HG03066 (cell line): Measurements from ENCODE around the gene TAGLN.
"Not testable (repeated sequence)": the region's sequence is repeated elsewhere in the genome, so short reads cannot be mapped to it uniquely, and the experiment has no call there.

Source experiments
- ATAC-seq: cut with Tn5 transposase; IDR thresholded peaks from one replicate; pipeline ENCODE4 v1.9.1; 2021; ENCODE audit warnings: low read depth; ENCODE audit not compliant: unreplicated experiment

Gene TAGLN

DNA sequence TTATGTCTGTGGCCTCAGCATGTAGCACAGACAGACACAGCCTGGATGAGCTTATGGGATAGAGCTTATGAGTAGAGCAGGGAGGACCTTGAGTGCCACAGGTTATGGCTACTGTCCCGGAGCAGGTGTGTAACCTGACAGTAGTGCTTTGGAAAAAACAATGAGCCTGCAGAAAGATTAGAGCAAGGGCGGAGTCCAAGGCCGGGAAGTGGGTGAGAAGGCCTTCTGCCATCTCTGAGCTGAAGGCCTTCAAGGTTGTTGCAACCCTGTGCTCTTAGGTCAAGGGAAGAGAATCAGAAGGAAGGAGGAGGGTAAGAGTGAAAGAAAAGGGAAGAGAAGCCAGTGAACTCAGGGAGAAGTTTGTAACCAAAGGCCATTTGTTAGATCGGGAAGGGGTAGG is 3.9 kb upstream of the TAGLN start:
- no peak for ATAC-seq

DNA sequence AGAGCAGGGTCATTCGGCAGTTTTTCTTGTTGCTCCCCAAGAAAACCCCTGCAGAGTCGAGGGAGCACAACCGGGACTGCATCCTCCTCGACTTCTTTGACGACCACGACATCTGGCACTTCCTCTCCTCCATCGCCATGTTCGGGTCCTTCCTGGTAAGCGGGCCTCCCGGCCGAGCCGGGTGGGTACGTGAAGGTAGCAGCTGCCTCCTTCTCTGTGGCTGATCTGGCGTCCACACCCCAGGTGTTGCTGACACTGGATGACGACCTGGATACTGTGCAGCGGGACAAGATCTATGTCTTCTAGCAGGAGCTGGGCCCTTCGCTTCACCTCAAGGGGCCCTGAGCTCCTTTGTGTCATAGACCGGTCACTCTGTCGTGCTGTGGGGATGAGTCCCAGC is 3.4 kb upstream of the TAGLN start:
- no peak for ATAC-seq

DNA sequence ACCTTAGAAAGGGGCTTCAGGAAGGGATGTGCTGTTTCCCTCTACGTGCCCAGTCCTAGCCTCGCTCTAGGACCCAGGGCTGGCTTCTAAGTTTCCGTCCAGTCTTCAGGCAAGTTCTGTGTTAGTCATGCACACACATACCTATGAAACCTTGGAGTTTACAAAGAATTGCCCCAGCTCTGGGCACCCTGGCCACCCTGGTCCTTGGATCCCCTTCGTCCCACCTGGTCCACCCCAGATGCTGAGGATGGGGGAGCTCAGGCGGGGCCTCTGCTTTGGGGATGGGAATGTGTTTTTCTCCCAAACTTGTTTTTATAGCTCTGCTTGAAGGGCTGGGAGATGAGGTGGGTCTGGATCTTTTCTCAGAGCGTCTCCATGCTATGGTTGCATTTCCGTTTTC is 2.2 kb upstream of the TAGLN start:
- ATAC-seq, result no peak

DNA sequence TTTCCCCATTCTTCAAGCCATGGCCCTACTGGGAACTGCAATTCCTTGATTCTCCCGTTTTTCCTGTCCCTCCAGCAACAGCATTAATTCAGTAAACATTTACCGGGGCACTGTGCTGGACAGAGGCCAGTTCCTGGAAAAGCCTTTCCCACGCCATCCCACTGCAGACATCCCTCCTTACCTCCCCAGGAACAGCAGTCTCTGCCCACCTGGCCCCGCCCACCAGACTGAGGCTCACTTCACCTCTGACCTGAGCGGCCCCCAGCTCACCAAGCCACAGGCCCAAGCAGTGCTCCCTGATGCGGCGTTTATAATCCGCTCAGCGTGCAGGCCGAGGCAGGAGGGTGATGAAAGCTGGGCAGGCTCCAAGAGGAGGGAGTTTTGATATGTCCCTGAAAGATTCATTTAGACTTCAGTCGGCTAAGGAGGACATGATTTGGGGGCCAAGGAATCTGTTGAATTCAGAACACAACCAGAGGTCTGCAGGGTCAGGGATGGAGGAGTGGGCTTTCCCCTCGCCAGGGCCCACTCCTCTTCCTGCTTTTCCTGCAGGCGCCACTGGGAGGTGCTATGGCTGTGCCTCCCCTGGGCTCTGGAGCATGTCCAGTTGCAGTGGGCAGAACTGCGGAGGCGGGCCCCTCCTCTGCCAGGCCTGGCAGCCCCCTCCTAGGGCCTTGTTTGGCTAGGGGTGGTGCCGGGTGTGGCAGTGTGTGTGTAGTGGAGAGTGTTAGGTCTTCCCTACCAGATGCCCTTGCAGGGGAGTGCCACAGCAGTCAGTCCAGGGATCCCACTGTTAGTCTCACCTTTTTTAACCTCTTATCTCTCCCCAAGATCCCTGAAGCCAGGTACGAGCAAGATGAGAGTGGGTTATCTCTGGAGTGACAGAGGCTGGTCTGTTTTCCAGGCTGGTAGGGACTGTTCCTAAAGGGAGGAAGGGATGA is 1.4 kb upstream of the TAGLN start:
- no peak for ATAC-seq

DNA sequence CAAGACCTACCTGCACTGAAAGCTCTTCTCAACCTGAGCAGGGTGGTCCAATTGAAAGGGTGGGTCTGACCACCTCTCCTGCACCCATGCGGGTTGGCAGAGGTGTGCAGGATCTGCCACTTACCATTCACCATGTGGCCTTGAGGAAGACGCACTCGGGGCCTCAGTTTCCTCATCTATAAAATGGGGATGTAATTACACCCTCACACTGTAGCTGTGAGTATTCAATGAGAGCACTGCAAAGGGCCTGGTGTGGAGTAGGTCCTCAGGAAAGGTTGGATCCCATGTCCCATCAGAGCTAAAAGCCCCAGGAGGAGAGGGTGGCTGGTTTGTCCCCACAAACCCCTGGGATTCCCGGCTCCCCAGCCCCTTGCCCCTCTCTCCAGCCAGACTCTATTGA is 557 bp upstream of the TAGLN start:
- ATAC-seq, result no peak

DNA sequence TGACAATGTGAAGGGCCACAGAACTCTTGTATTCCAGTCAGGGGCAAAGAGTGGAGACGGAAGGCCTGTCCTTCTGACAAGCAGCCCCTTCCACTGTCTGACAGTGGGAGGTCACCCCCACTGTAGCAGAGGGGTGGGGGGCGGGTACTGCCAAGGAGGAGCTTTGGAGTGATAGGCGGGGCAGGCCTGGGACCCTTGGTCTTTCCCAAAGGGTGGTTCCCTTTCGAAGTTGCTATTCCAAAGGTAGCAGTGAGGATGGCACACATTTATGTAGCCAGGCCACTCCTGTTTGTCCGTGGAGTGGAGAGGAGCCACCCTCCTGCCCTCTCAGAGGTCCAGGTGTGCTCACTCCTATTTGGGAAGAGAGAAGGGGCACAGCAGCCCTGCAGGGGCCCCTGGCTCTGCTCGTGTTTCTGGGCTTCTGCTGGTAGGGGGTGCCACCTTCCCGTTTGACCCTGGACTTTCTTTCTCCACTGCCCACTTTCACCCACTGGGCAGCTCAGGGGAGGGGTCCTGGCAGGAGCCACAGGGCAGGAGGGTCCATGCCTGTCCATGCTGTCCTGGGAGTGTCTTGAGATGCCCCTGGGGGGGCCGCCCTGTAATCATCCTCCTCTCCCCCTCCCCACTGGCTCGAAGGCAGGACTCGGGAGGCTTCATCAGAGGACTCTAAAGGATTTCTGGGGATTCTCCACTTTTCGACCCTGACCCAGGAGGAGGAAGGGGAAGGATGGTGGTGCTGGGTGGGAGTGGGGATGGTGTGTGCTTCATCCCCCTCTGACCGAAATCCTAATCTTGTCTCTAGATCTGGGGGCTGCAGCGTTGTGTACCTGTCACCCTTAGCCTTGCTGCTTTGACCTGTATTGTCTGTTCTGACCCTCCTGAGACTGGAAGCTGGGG is 994 bp downstream of the TAGLN start:
- ATAC-seq, result no peak

DNA sequence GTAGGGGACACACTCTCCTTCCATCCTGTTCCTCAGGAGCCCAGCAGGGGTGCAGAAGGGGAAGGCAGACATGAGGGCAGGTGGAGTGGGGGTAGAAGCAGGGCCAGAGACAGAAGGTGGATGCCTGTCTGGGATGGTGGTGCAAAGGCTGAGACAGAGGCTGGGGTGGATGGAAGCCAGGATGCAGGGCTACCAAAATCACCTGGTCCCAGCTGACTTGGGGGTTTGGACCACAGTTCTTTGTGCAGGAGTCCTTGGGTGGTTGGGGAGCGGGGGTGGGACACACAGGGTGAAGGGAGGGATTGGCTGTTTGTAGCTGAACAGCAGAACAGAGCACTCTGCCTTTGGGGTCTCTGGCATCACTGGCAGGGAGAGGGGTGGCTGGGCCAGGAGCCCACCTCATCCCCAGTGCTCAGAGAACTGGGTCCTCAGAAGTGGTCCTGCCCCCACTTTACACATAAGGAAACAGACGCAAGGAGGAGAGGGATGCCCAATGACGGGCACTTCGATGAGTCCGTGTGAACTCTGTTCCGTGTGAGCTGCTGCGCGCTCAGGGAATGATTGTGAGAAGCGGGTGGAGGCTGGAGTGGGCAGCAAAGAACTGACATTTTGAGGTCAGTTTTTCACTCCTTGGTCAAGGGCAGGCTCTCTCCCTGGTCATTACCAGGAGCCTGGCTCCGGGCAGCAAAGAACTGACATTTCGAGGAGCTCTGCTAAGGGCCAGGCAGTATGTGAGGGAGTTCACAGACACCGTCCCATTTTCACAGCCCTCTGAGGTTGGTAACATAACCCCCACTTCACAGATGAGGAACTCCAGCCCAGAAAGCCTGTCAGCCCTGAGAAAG is 1.9 kb downstream of the TAGLN start:
- ATAC-seq, result no peak

DNA sequence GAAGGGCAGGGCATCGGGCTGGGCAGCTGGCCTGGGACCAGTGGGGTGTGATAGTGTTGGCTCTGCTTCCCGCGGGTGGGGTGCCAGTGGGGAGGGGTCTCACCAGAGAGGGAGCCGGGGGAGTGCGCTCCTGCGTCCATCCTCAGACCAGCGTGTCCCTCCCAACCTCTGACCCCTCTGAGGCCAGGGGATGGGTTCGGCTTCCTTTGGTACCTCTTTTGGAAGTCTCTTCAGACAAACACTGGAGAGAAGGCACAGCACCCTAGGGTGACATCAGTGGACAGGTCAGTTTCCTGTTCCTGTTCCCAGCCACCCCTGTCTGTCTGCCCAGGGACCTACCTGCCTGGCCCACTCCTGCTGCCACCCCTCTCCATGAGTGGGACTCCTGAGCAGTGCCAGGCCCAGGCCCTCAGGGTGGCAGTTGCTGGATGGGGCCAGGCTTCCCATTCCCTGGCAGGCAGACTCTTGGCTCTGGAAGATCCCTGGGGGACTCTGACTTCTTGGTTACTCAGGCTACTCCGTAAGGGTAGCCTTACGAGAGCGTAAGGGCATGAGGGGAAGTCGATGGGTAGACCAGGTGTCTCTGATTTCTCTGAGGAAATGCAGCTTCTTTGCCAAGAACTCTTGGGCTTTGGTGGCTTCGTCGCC is 2.6 kb downstream of the TAGLN start:
- no peak for ATAC-seq

DNA sequence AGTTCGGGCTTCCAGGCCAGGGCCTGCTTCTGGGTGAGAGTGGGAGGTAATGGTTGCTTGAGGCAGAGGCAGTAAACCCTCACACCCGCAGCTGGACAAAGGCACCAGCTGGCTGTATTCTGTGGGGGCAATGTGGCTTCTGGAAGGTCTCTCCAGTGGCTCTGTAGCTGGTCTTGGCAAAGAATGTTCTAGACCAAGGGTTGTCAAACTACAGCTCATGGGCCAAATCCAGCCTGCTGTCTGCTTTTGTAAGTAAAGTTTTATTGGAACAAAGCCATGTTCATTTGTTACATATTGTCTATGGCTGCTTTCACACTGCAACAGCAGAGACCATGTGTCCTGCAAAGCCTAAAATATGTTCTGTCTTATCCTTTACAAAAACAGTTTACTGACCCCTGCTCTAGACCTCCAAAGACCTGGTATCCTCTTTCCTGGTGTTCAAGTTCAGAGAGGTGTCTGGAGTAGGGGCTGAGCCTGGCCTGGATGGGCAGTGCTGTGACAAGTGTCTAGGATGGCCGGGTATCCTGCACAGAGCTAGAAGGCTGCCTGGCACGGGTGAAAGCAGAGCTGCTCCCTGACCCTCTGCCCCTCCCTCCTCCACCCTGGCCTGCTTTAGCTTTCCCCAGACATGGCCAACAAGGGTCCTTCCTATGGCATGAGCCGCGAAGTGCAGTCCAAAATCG is 3.4 kb downstream of the TAGLN start:
- no peak for ATAC-seq

DNA sequence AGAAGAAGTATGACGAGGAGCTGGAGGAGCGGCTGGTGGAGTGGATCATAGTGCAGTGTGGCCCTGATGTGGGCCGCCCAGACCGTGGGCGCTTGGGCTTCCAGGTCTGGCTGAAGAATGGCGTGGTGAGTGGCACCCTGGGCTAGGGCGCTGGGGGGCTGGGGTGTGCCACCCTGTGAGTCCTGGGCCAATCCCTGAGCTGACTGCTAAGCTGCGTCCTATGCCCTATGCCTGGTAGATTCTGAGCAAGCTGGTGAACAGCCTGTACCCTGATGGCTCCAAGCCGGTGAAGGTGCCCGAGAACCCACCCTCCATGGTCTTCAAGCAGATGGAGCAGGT is 3.9 kb downstream of the TAGLN start:
- ATAC-seq, result no peak

DNA sequence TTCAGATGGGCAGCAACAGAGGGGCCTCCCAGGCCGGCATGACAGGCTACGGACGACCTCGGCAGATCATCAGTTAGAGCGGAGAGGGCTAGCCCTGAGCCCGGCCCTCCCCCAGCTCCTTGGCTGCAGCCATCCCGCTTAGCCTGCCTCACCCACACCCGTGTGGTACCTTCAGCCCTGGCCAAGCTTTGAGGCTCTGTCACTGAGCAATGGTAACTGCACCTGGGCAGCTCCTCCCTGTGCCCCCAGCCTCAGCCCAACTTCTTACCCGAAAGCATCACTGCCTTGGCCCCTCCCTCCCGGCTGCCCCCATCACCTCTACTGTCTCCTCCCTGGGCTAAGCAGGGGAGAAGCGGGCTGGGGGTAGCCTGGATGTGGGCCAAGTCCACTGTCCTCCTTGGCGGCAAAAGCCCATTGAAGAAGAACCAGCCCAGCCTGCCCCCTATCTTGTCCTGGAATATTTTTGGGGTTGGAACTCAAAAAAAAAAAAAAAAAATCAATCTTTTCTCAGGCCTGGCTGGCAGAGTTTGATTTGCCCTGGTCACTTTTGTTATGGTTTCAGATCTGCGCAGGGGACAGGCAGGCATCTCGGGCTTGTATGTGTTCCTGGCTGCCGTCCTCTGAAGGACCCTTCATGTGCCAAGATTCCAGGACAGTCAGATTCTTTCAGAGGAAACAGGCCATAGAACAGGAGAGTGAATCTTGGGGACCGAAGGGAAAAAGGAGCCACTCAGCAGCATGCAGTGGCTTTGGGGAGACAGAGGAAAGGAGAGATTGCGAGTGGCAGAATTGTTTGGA is 5.3 kb downstream of the TAGLN start:
- ATAC-seq, result no peak

DNA sequence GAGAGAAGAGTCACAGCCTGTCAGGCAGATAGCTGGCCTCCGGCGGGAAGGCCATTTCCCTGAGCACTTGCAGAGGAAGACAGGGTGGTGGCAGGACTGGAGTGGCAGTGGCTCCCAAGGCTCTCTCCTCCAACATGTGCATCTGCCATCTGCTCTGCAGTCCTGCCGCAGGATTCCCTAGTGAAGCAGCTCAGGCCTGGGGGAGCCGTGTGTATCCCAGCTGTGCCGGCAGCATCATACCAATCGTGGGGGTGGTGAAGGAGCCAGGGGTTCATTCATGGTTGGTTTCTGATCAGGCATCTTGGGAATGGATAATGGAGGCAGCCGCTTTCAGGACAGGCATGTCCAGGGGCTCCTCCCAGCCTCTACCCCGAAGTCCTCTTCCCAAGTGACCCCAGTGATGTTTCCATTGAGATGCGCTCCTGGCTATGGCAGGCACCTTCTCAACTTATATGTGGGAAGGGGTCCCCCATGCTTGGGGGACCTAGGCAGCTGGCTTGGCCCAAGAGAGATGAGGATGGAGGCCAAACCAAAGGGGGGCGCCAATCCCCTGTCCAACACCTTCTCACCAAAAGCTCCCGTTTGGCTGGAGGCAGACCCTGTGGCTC is 6.1 kb downstream of the TAGLN start:
- no peak for ATAC-seq

DNA sequence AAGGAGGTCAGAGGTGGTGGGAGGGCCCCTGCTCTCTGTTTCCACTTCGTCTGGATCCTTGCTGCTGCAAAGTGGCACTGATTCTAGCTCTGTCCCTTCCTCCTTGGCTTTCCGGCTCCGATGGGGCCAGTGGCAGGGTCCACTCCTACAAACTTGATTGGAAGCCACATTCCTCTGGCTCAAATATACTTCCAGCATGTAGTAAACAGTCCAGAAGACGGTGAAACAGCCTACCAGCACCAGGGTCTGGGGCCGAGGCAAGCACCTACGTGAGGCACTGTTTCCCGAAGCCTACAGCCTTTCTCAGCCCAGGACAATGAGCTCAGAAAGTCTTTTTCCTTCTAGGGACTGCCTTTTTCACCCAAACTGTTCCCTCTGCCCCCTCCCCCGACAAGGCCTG is 6.9 kb downstream of the TAGLN start:
- not testable (repeated sequence) for ATAC-seq

DNA sequence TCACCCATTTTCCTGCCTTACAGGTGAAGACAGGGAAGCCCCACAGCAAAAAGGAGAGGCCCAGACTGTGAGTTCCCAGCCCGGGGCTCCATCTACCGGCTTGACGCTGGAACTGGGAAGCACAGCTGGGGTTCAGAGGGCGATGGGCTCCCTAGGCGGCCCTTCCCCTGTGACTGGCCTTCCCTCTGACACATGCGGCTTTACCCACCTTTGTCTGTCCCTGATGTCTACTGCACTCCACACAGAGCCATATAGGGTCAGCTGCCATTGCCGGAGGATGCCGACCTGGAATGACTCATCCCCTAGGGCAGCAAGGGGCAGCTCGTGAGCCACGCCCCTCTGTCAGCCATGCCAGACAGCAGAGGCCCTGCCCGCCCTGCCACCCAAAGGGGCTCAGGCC is 7.7 kb downstream of the TAGLN start:
- not testable (repeated sequence) for ATAC-seq

DNA sequence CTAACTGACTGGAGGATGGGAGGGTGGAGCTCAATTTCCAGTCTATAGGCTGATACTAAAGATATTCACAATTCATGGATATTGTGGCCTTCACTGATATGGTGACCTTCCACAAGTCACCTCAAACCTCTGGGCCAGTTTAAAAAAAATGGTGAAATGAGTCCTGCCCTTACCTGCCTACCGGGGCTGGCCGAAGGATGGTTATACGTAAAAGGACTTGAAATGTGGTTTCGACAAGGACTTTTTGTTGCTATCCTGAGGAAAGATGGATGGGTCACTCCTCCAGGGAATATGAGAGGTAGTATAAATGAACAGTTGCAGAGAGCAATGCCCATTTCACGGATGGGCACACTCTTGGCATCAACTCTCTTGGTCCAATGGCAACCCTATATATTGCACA is 8.3 kb downstream of the TAGLN start:
- ATAC-seq, result not testable (repeated sequence)

DNA sequence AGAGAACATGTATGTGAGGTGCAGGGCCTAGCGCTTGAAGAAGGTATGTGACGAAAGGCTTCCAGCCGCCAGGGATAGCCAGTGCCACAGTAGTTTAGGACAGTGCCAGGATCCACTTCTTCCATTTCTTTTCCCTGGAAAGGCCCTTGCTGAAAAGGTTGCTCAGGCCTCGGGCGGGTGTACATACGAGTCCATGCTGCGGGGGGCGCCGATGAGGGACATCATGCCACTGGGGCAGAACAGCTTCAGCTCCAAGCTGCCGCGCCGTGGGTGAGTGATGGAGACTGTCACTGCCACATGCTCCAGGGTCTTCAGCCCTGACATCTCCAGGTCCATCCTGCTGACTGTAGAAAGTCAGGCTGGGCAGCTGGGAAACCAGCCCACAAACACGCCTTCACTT is 9.5 kb downstream of the TAGLN start:
- ATAC-seq, result not testable (repeated sequence)

DNA sequence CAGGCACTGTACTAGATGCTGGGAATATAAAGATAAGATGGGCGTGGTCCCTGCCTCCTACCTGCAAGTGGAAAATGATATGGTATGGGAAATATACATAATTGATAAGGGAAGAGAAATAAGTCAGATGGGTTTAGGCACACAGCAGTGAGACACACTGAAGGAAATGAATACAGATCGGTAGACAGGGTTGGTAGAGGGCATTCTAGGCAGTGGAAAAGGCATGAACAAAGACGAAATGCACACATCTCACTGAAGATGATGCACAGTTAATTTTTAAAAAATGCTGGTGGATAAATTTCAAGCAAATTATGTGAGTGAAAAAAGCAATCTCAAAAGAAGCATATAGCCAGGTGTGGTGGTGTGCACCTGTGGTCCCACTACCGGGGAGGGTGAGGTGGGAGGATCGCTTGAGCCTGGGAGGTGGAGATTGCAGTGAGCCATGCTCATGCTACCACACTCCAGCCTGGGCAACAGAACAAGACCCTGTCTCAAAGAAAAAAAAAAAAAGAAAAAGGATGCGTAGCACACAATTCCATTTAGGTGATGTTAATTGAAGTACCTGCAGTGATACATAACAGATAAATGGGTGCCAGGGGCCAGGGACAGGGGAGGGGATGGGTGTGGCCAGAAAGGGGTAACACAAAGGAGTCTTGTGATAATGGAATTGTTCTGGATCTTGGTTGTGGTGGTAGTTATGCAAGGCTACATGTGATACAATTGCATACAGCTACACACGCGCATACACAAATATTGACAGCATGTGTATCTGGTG is 10.4 kb downstream of the TAGLN start:
- not testable (repeated sequence) for ATAC-seq

DNA sequence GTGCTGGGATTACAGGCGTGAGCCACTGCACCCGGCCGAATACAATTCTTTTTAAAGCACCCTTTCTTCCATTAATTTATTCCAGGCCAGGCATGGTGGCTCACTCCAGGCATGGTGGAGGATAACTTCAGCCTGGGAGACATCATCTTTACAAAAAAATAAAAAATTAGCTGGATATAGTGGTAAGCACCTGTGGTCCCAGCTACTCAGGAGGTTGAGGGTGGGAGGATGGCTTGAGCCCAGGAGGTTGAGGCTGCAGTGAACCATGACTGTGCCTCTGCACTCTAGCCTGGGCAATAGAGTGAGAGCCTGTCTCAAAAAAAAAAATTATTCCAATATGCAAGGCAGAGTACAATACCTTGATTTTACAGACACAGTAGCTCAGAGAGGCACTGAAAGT is 11.4 kb downstream of the TAGLN start:
- no peak for ATAC-seq
